NCI-H146 treated with DMSO at 0.1 percent for 48 hours (cell line): ENCODE measurements around the gene P4HA1.
"Not testable (repeated sequence)": the region's sequence is repeated elsewhere in the genome, so short reads cannot be mapped to it uniquely, and the experiment has no call there.

Source experiments
- DNase-seq: peaks from one replicate; lab custom pipeline; 2025; ENCODE audit not compliant: unreplicated experiment; lab: John Stamatoyannopoulos, UW

The P4HA1 gene

DNA sequence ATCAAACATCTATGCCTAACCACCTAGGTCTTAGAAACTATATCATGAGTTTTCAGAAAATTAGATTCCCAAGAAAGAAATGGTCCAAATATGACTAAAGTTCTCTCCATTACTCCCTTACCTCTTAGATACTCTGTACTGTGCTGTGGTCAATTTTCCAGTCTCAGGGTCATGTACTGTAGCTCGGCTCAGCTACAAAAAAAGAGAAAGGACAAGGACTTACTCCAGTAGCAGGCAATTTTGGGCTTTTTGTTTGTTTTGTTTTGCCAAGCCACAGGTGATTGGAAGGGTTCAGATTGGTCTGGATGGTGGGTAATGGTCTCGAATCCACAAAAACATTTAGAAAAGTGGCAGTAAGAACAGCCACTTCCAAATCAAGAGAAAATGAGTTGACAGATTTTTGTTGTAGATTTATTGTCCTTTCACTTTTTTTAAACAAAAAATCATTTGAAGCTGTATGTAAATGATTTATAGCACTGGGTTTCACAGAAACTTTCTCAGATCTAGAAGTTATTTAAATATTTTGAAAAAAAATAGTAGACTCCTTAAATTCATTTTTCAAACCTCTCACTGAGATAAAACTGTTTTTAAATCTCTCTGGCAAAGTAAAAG is 52.8 kb downstream of the P4HA1 start:
- DNase-seq, result no peak

DNA sequence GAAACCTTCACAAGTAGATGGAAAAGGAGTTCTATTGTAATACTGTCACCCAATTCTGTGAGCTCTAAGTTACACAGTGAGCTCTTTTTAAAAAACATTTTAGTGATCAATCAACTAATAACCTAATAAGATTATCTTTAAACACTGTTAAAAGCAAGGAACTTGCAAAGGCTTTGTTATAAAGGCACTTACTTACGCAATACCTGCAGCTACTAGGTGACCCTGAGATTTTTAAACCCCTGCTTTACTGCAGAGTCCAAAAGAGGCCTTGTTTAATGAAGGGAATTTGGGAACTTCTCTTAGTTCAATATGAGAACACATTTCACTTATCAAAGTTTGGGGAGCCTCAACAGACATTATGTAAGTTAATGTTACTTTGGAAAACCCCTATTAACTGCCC is 53.3 kb downstream of the P4HA1 start:
- no peak for DNase-seq

DNA sequence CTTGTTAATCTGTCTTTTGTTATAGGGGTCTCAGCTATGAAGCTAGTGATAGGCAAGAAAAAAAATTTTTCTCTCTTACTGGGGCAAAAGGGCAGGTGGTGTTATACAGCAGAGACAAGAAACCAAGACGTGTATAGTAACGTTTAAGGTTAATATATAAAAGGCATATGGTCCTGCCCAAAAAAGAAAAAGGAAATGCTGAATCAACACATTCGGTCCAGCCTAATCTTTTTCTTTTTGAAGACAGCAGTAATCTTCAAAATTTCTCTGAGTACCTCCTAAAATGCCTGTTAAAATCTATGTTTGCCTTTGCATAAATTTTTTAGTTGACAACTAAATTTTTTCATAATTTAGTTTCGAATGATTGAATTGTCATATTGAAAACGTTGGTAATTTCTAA is 54.5 kb downstream of the P4HA1 start:
- DNase-seq, result no peak

DNA sequence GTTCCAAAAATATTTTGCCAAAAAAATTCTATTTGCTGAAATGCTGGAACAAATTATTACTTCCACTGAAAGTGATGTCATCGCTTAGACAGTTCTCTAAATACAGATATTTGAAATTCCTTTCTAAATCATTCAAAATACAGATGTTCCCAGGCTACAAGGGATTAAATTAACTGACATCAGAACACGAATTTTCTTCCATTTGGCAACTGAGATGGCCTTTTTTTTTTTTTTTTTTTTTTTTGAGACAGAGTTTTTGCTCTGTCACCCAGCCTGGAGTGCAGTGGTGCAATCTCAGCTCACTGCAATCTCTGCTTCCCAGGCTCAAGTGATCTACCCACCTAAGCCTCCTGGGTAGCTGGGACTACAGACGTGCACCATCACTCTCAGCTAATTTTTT is 57.0 kb downstream of the P4HA1 start:
- no peak for DNase-seq

GRCh38 chr10:73036285-73036684 is 60.4 kb downstream of the P4HA1 start:
- not testable (repeated sequence) for DNase-seq

DNA sequence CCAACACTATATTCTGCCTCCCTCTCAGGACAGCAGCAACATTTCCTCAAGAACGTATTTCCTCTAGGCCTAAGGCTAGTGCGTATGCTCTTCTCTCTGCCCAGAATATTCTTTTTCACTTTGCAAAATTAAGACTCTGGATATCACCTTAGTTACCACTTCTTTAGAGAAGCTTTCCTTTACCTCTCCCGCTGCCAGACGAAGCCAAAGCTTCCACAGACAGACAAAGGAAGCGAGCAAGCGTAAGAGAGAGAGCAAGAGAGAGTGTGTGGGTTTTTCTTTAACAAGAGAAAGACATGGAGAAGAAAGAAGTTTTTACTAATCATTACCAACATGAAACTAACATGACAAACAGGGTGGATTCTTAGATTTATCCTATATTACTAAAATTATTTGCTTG is 64.1 kb downstream of the P4HA1 start:
- no peak for DNase-seq

GRCh38 chr10:73026623-73027022 is 70.0 kb downstream of the P4HA1 start:
- not testable (repeated sequence) for DNase-seq

DNA sequence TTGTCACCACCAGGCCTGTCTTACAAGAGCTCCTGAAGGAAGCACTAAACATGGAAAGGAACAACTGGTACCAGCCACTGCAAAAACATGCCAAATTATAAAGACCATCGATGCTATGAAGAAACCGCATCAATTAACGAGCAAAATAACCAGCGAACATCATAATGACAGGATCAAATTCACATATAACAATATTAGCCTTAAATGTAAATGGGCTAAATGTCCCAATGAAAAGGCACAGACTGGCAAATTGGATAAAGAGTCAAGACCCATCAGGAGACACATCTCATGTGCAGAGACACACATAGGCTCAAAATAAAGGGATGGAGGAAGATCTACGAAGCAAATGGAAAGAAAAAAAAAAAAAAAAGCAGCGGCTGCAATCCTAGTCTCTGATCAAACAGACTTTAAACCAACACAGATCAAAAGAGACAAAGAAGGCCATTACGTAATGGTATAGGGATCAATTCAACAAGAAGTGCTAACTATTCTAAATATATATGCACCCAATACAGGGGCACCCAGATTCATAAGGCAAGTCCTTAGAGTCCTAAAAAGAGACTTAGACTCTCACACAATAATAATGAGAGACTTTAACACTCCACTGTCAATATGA is 73.1 kb downstream of the P4HA1 start:
- not testable (repeated sequence) for DNase-seq

DNA sequence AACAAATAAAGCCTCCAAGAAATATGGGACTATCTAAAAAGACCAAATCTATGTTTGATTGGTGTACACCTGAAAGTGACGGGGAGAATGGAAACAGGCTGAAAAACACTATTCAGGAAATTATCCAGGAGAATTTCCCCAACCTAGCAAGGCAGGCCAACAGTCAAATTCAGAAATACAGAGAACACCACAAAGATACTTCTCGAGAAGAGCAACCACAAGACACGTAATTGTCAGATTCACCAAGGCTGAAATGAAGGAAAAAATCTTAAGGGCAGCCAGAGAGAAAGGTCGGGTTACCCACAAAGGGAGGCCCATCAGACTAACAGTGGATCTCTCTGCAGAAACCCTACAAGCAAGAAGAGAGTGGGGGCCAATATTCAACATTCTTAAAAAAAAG is 73.7 kb downstream of the P4HA1 start:
- DNase-seq, result not testable (repeated sequence)

GRCh38 chr10:73021538-73022164 is 75.0 kb downstream of the P4HA1 start:
- not testable (repeated sequence) for DNase-seq

DNA sequence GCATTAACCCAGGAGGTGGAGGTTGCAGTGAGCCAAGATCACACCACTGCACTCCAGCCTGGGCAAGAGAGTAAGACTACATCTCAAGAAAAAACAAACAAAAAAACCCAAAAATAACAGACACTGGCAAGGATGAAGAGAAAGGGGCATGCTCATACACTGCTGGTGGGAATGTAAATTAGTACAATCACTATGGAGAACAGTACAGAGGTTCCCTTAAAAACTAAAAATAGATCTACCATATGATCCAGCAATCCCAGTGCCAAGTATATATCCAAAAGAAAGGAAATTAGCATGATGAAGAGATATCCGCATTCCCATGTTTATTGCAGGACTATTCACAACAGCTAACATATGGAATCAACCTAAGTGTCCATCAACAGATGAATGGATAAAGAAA is 75.6 kb downstream of the P4HA1 start:
- no peak for DNase-seq

DNA sequence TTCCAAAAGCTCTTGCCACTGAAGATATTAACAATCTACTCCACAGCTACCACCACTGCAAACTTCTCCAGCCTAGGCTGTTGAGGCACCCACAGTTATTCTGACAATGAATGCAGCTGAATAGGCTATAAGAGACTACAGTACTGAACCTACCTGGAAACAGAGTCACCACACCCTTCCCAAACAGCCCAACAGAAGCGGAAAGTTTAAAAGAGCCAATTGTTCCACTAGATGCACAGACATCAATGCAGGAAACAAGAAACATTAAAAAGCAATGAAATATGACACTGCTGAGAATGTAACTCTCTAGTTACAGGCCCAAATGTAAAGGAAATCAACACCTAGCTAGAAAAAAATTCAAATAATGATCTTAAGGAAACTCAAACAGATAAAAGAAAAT is 77.6 kb downstream of the P4HA1 start:
- DNase-seq, result no peak

GRCh38 chr10:73018632-73019031 is 78.0 kb downstream of the P4HA1 start:
- no peak for DNase-seq

- DNase-seq, result no peak
These were observed 78.6 kb downstream of the P4HA1 start for GRCh38 chr10:73017955-73018480.

- no peak for DNase-seq
These were observed 80.9 kb downstream of the P4HA1 start for GRCh38 chr10:73015779-73016178.

DNA sequence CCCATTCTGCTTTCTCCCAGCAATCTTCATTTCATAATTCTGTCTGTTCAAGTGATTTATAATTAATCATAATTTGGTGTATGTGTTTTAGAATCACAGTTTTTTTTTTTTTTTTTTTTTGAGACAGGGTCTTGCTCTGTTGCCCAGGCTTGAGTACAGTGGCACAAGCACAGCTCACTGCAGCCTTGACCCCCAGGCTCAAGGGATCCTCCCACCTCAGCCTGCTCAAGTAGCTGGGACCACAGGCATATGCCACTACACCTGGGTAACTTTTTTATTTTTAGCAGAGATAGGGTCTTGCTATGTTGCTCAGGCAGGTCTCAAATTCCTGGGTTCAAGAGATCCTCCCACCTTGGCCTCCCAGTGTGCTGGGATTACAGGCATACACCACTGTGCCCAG is 92.8 kb downstream of the P4HA1 start:
- DNase-seq, result no peak

- DNase-seq, result no peak
These were observed 95.7 kb downstream of the P4HA1 start for GRCh38 chr10:73000973-73001372.

DNA sequence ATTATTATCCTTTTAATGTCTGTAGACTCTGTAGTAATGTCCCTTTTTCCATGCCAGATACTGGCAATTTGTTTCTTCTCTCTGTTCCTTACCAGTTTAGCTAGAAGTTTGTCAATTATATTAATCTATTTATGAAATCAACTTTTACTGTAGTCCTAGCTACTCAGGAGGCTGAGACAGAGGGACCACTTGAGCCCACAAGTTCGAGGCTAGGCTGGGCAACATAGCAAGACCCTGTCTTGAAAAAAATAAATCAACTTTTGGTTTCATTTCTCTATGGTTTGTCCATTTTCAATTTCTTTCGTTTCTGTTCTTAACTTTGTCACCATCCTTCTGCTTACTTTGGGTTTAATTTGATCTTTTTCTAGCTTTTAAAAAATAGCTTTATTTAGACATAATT is 99.6 kb downstream of the P4HA1 start:
- no peak for DNase-seq

DNA sequence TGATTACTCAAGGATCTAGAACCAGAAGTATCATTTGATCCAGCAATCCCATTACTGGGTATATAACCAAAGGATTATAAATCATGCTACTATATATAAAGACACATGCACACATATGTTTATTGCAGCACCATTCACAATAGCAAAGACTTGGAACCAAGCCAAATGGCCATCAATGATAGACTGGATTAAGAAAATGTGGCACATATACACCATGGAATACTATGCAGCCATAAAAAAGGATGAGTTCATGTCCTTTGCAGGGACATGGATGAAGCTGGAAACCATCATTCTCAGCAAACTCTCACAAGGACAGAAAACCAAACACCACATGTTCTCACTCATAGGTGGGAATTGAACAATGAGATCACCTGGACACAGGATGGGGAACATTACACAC is 101.2 kb downstream of the P4HA1 start:
- not testable (repeated sequence) for DNase-seq

GRCh38 chr10:72989771-72990170 is 106.9 kb downstream of the P4HA1 start:
- DNase-seq, result not testable (repeated sequence)

DNA sequence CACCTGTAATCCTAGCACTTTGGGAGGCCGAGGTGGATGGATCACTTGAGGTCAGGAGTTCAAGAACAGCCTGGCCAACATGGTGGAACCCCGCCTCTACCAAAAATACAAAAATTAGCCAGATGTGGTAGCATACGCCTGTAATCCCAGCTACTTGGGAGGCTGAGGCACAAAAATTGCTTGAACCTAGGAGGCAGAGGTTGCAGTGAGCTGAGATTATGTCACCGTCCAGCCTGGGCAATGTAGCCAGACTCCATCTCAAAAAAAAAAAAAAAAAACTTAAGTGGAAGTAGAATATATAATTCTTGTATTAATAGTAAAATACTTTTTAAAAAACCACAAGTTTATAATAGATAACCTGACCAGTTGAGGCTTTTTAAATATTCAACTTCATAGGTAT is 112.0 kb downstream of the P4HA1 start:
- DNase-seq, result not testable (repeated sequence)

- no peak for DNase-seq
These were observed 114.7 kb downstream of the P4HA1 start for GRCh38 chr10:72981882-72982529.
